HepG2 (cell line): Measurements from ENCODE around the gene DNAJC5. TPM values are rescaled to one million over a fixed set of nuclear protein-coding genes. Genes with fewer than 3 reads are reported as not detected.

Experiments used
- HDAC1 ChIP-seq: sonication (generic); formaldehyde crosslinking; IDR thresholded peaks from 2 replicates; pipeline ENCODE4 v1.5.1; 2020; ENCODE audit warnings: mild to moderate bottlenecking, missing genetic modification reagents
- HNRNPUL1 ChIP-seq: fragments of 200-400 bp; formaldehyde crosslinking; IDR thresholded peaks from 2 replicates; pipeline ENCODE4 v1.6.1; 2017; ENCODE audit warnings: low read depth, mild to moderate bottlenecking, low read length, moderate library complexity
- NR2F1 ChIP-seq, 2 experiments: fragments of 450-650 bp in 1 of 2; formaldehyde crosslinking in 1 of 2; IDR thresholded peaks; 2 replicates each; pipeline versions ENCODE4 v1.5.0 to v1.6.1; 2016 to 2020; ENCODE audit warnings: mild to moderate bottlenecking in 1 of 2, missing compliant biosample characterization in 1 of 2, missing genetic modification reagents in 1 of 2, moderate library complexity in 1 of 2
- PAWR ChIP-seq: sonication (generic); formaldehyde crosslinking; IDR thresholded peaks from 2 replicates; pipeline ENCODE4 v1.4.0; 2020; ENCODE audit warnings: missing genetic modification reagents, mild to moderate bottlenecking, borderline replicate concordance
- TCF12 ChIP-seq, 2 experiments: fragments of 450-650 bp in 1 of 2; sonication (generic) in 1 of 2; formaldehyde crosslinking in 1 of 2; IDR thresholded peaks; 2 replicates each; pipeline versions ENCODE4 v1.6.1 to v1.8.0; 2017 to 2022; ENCODE audit warnings: antibody characterized with exemption in 1 of 2, mild to moderate bottlenecking in 1 of 2, missing genetic modification reagents in 1 of 2, moderate library complexity in 1 of 2
- U2AF1 ChIP-seq: fragments of 200-400 bp; formaldehyde crosslinking; optimal IDR thresholded peaks from 2 replicates; pipeline ENCODE3; 2017; ENCODE audit warnings: mild to moderate bottlenecking, low read depth, low read length
- XRCC5 ChIP-seq: fragments of 200-400 bp; formaldehyde crosslinking; optimal IDR thresholded peaks from 2 replicates; pipeline ENCODE3; 2017; ENCODE audit warnings: mild to moderate bottlenecking, low read length
- ZBTB38 ChIP-seq: sonication (generic); formaldehyde crosslinking; IDR thresholded peaks from 2 replicates; pipeline ENCODE4 v1.5.1; 2020; ENCODE audit warnings: mild to moderate bottlenecking, missing genetic modification reagents
- ZFP36L2 ChIP-seq: sonication (generic); formaldehyde crosslinking; IDR thresholded peaks from 2 replicates; pipeline ENCODE4 v1.4.0; 2020; ENCODE audit warnings: missing genetic modification reagents
- ZNF160 ChIP-seq: sonication (generic); formaldehyde crosslinking; IDR thresholded peaks from 2 replicates; pipeline ENCODE4 v1.8.0; 2022; ENCODE audit warnings: mild to moderate bottlenecking, inconsistent platforms, missing genetic modification reagents
- ZNF367 ChIP-seq: sonication (generic); formaldehyde crosslinking; IDR thresholded peaks from 2 replicates; pipeline ENCODE4 v1.4.0; 2020; ENCODE audit warnings: missing genetic modification reagents, borderline replicate concordance
- ZNF766 ChIP-seq: sonication (generic); formaldehyde crosslinking; IDR thresholded peaks from 2 replicates; pipeline ENCODE4 v1.5.0; 2020; ENCODE audit warnings: missing genetic modification reagents, borderline replicate concordance
- polyA plus RNA-seq, 8 experiments: library from polyadenylated mRNA; depleted of rRNA in 3 of 8; stranded (reverse) in 7 of 8; unstranded in 1 of 8; fragments of >200 nt; fragmentation: Illumina TruSeq in 4 of 8; extraction: Trizol in 4 of 8; gene quantifications; 2 replicates each; pipeline versions ENCODE4 v1.2.1 to v1.2.3, GENCODE V29; 2011 to 2016; ENCODE audit warnings: low read depth in 4 of 8, missing spikeins in 1 of 8, mixed read lengths in 1 of 8; ENCODE audit not compliant: insufficient read depth in 1 of 8
- total RNA-seq, 5 experiments: library from RNA; depleted of rRNA; stranded (reverse); fragments of >200 nt; fragmentation: Illumina TruSeq; extraction: Trizol; gene quantifications; 2 replicates each; pipeline ENCODE4 v1.2.3, GENCODE V29; 2016; ENCODE audit warnings: low read depth in 1 of 5
- TF ChIP-seq, protein P1 (sequence below): sonication (generic); formaldehyde crosslinking; IDR thresholded peaks from 2 replicates; pipeline ENCODE4 v1.8.1; 2023; ENCODE audit warnings: mild to moderate bottlenecking, inconsistent platforms, moderate library complexity, missing genetic modification reagents, borderline replicate concordance
- TF ChIP-seq, protein P2 (sequence below): sonication (generic); formaldehyde crosslinking; IDR thresholded peaks from 2 replicates; pipeline ENCODE4 v1.8.1; 2022; ENCODE audit warnings: mild to moderate bottlenecking, missing genetic modification reagents
- TF ChIP-seq, protein P3 (sequence below): sonication (generic); formaldehyde crosslinking; IDR thresholded peaks from 2 replicates; pipeline ENCODE4 v1.5.0; 2020; ENCODE audit warnings: missing genetic modification reagents, mild to moderate bottlenecking, borderline replicate concordance
- TF ChIP-seq, protein P4 (sequence below): sonication (generic); formaldehyde crosslinking; IDR thresholded peaks from 2 replicates; pipeline ENCODE4 v1.8.0; 2022; ENCODE audit warnings: mild to moderate bottlenecking, missing genetic modification reagents, moderate library complexity
- TF ChIP-seq, protein P5 (sequence below): IDR thresholded peaks from 2 replicates; pipeline ENCODE4 v1.4.0; 2020; ENCODE audit warnings: mild to moderate bottlenecking, missing genetic modification reagents

Gene DNAJC5
- total and polyA plus RNA-seq, 2 of the 13 experiments (the other 11 are each of a cell fraction or from before 2014, with no cell fraction given): 42.8 to 64.5 TPM

DNA sequence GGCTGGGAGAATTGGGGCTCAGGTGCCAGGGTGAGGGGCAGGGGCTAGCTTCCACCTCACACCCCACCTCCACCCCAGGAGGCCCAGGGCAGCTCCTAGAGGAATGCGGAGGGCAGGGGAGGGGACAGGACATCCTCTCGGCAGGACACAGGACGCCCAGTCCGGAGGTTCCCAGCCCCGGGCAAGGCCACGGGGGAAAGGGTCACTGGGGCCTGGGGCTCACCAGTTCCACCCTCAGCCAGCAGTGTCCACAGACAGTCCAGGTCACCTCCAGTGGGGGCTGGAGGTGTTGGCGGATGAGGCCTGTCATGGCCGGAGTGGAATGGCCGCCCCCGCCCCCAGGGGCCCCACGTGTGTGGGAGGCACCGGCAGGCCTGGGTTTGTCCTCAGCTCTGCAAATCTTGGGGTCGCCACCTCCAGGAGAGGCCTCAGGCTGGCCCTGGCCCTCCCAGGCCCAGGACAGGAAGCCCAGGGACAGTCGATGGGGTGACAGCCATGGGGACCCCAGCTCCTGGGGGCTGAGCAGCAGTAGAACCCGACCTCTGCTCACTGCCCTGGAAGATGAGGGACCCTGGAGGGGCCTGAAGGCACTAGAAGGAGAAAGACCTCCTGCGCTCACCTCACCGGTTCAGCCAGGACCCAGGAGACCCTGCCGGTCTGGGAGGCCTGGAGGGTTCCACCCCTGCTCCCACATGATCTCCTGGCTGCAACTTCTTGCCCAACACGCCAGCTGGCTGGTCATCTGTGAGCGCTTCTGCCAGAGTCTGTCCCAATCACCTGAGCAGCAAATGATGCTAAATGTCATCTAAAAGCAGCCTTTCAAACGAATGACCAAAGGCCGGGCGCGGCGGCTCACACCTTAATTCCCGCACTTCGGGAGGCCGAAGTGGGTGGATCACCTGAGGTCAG lies 46.7 kb upstream of the DNAJC5 start (continued):
- TF ChIP-seq, protein P1, sequence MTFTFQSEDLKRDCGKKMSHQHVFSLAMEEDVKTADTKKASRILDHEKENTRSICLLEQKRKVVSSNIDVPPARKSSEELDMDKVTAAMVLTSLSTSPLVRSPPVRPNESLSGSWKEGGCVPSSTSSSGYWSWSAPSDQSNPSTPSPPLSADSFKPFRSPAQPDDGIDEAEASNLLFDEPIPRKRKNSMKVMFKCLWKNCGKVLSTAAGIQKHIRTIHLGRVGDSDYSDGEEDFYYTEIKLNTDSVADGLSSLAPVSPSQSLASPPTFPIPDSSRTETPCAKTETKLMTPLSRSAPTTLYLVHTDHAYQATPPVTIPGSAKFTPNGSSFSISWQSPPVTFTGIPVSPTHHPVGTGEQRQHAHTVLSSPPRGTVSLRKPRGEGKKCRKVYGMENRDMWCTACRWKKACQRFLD: peak; percentile 23; the same call in 1 of the 2 replicates
- 0 out of 4 replicates have a peak, but pooled peaks of 1 of the 2 experiments have one; percentile 5 for TF ChIP-seq NR2F1 (CRISPR knock-in tag; IDR thresholded peaks at IDR 0.05)
- TF ChIP-seq PAWR (CRISPR knock-in tag): no peak
- no peak for TF ChIP-seq TCF12 (IDR thresholded peaks at IDR 0.05)
- TF ChIP-seq TCF12 (CRISPR knock-in tag; IDR thresholded peaks at IDR 0.05): peak; percentile 75; the same call in 1 of the 2 replicates
- TF ChIP-seq HNRNPUL1: no peak
- no peak; the same call in 1 of the 2 replicates for TF ChIP-seq ZNF766 (CRISPR knock-in tag)
- TF ChIP-seq, protein P2, sequence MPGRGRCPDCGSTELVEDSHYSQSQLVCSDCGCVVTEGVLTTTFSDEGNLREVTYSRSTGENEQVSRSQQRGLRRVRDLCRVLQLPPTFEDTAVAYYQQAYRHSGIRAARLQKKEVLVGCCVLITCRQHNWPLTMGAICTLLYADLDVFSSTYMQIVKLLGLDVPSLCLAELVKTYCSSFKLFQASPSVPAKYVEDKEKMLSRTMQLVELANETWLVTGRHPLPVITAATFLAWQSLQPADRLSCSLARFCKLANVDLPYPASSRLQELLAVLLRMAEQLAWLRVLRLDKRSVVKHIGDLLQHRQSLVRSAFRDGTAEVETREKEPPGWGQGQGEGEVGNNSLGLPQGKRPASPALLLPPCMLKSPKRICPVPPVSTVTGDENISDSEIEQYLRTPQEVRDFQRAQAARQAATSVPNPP (CRISPR knock-in tag): no peak
- no peak for TF ChIP-seq ZBTB38
- TF ChIP-seq, protein P3, sequence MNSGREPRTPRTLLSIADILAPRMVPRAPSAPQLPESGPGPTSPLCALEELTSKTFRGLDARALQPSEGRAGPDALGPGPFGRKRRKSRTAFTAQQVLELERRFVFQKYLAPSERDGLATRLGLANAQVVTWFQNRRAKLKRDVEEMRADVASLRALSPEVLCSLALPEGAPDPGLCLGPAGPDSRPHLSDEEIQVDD (CRISPR knock-in tag): no peak; the same call in 1 of the 2 replicates
- TF ChIP-seq ZNF367 (CRISPR knock-in tag): no peak
- TF ChIP-seq U2AF1: no peak
- TF ChIP-seq ZNF160 (CRISPR knock-in tag): no peak
- TF ChIP-seq, protein P4, sequence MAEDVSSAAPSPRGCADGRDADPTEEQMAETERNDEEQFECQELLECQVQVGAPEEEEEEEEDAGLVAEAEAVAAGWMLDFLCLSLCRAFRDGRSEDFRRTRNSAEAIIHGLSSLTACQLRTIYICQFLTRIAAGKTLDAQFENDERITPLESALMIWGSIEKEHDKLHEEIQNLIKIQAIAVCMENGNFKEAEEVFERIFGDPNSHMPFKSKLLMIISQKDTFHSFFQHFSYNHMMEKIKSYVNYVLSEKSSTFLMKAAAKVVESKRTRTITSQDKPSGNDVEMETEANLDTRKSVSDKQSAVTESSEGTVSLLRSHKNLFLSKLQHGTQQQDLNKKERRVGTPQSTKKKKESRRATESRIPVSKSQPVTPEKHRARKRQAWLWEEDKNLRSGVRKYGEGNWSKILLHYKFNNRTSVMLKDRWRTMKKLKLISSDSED (CRISPR knock-in tag): no peak
- TF ChIP-seq, protein P5, sequence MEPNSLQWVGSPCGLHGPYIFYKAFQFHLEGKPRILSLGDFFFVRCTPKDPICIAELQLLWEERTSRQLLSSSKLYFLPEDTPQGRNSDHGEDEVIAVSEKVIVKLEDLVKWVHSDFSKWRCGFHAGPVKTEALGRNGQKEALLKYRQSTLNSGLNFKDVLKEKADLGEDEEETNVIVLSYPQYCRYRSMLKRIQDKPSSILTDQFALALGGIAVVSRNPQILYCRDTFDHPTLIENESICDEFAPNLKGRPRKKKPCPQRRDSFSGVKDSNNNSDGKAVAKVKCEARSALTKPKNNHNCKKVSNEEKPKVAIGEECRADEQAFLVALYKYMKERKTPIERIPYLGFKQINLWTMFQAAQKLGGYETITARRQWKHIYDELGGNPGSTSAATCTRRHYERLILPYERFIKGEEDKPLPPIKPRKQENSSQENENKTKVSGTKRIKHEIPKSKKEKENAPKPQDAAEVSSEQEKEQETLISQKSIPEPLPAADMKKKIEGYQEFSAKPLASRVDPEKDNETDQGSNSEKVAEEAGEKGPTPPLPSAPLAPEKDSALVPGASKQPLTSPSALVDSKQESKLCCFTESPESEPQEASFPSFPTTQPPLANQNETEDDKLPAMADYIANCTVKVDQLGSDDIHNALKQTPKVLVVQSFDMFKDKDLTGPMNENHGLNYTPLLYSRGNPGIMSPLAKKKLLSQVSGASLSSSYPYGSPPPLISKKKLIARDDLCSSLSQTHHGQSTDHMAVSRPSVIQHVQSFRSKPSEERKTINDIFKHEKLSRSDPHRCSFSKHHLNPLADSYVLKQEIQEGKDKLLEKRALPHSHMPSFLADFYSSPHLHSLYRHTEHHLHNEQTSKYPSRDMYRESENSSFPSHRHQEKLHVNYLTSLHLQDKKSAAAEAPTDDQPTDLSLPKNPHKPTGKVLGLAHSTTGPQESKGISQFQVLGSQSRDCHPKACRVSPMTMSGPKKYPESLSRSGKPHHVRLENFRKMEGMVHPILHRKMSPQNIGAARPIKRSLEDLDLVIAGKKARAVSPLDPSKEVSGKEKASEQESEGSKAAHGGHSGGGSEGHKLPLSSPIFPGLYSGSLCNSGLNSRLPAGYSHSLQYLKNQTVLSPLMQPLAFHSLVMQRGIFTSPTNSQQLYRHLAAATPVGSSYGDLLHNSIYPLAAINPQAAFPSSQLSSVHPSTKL (CRISPR knock-in tag): peak; percentile 5; the same call in 1 of the 2 replicates
- no peak for TF ChIP-seq XRCC5
- TF ChIP-seq HDAC1 (CRISPR knock-in tag): peak; percentile 28
- TF ChIP-seq ZFP36L2 (CRISPR knock-in tag): no peak
